HL-60 (cell line): ENCODE measurements around the gene CD81.

Experiments
- DNase-seq, 2 experiments: peaks; one replicate each; pipeline ENCODE4 v3.0.0-alpha.2; 2010 to 2020; ENCODE audit warnings: low read depth in 1 of 2, low spot score in 1 of 2
- H3K27ac ChIP-seq: fragments of 250-450 bp; sonication (Bioruptor Pico); replicated peaks from 2 replicates; pipeline ENCODE4 v1.5.1; 2020; ENCODE audit warnings: mild to moderate bottlenecking, moderate library complexity
- H3K27me3 ChIP-seq: fragments of 250-450 bp; sonication (Bioruptor Pico); 2 replicates; pipeline ENCODE4 v1.5.1; 2021; ENCODE audit warnings: mild to moderate bottlenecking, moderate library complexity; ENCODE audit not compliant: insufficient read depth, poor library complexity, severe bottlenecking
- H3K4me3 ChIP-seq: replicated peaks from 2 replicates; pipeline ENCODE4 v1.5.1; 2011; ENCODE audit warnings: mild to moderate bottlenecking, control low read depth, low read length; ENCODE audit not compliant: insufficient read depth
- GABPA ChIP-seq: IDR thresholded peaks from 2 replicates; pipeline ENCODE4 v1.6.1; 2012; ENCODE audit warnings: low read depth
- POLR2AphosphoS5 ChIP-seq: IDR thresholded peaks from 2 replicates; pipeline ENCODE4 v1.6.1; 2012; ENCODE audit warnings: low read depth
- SPI1 ChIP-seq: IDR thresholded peaks from 2 replicates; pipeline ENCODE4 v1.6.1; 2012; ENCODE audit warnings: low read depth, mild to moderate bottlenecking, borderline replicate concordance
- TF ChIP-seq, protein P1 (sequence below): IDR thresholded peaks from one replicate; pipeline ENCODE4 v1.5.1; 2011; ENCODE audit warnings: low read length, control low read depth, inconsistent platforms; ENCODE audit not compliant: insufficient read depth
- TF ChIP-seq, protein P2 (sequence below): IDR thresholded peaks from 2 replicates; pipeline ENCODE4 v1.6.1; 2012; ENCODE audit warnings: low read depth; ENCODE audit not compliant: insufficient replicate concordance

The CD81 gene

DNA sequence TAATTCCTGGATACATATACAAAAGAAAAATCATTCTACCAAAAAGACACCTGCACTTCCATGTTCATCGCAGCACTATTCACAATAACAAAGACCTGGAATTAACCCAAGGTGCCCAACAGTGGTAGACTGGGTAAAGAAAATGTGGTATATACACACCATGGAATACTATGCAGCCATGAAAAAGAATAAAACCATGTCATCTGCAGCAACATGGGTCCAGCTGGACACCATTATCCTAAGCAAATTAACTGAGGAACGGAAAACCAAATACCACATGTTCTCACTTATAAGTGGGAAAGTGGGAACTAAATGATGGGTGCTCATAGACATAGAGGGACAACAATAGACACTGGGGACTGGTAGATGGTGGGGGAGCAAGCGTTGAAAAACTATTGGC is 62.7 kb downstream of the CD81 start:
- no peak for TF ChIP-seq POLR2AphosphoS5
- Histone ChIP-seq H3K4me3 (no peak overlapping the region), H3K27ac (no peak overlapping the region), H3K27me3 (peaks cover 16% of the 10 kb centered on the region)
- DNase-seq = no peak

DNA sequence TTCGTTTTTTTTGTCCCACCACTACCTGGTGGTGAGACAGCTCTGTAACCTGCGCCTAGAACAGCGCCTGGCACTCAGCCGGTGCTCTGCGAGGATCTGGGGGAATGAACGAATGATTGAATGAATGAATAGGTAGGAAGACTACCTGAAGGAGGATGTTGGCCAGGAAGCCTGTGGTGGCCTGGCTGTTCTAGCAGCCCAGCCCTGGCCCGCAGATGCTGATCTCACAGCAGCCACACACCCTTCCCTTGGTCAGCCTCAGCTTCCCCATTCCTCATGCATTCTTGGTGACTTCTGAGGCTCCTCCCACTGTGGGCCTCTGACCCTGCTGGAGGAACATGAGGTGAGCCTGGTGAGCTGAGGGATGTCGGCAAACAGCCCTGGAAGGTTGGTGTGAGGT is 63.5 kb downstream of the CD81 start:
- Histone ChIP-seq H3K27ac (no peak overlapping the region), H3K27me3 (peaks cover 21% of the 10 kb centered on the region), H3K4me3 (no peak overlapping the region)
- DNase-seq = peak in 1 of 2 experiments; percentile 41
- TF ChIP-seq POLR2AphosphoS5 = no peak
- TF ChIP-seq, protein P1, sequence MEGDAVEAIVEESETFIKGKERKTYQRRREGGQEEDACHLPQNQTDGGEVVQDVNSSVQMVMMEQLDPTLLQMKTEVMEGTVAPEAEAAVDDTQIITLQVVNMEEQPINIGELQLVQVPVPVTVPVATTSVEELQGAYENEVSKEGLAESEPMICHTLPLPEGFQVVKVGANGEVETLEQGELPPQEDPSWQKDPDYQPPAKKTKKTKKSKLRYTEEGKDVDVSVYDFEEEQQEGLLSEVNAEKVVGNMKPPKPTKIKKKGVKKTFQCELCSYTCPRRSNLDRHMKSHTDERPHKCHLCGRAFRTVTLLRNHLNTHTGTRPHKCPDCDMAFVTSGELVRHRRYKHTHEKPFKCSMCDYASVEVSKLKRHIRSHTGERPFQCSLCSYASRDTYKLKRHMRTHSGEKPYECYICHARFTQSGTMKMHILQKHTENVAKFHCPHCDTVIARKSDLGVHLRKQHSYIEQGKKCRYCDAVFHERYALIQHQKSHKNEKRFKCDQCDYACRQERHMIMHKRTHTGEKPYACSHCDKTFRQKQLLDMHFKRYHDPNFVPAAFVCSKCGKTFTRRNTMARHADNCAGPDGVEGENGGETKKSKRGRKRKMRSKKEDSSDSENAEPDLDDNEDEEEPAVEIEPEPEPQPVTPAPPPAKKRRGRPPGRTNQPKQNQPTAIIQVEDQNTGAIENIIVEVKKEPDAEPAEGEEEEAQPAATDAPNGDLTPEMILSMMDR = no peak
- no peak for TF ChIP-seq GABPA
- TF ChIP-seq SPI1 = no peak
- TF ChIP-seq, protein P2, sequence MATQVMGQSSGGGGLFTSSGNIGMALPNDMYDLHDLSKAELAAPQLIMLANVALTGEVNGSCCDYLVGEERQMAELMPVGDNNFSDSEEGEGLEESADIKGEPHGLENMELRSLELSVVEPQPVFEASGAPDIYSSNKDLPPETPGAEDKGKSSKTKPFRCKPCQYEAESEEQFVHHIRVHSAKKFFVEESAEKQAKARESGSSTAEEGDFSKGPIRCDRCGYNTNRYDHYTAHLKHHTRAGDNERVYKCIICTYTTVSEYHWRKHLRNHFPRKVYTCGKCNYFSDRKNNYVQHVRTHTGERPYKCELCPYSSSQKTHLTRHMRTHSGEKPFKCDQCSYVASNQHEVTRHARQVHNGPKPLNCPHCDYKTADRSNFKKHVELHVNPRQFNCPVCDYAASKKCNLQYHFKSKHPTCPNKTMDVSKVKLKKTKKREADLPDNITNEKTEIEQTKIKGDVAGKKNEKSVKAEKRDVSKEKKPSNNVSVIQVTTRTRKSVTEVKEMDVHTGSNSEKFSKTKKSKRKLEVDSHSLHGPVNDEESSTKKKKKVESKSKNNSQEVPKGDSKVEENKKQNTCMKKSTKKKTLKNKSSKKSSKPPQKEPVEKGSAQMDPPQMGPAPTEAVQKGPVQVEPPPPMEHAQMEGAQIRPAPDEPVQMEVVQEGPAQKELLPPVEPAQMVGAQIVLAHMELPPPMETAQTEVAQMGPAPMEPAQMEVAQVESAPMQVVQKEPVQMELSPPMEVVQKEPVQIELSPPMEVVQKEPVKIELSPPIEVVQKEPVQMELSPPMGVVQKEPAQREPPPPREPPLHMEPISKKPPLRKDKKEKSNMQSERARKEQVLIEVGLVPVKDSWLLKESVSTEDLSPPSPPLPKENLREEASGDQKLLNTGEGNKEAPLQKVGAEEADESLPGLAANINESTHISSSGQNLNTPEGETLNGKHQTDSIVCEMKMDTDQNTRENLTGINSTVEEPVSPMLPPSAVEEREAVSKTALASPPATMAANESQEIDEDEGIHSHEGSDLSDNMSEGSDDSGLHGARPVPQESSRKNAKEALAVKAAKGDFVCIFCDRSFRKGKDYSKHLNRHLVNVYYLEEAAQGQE = no peak

DNA sequence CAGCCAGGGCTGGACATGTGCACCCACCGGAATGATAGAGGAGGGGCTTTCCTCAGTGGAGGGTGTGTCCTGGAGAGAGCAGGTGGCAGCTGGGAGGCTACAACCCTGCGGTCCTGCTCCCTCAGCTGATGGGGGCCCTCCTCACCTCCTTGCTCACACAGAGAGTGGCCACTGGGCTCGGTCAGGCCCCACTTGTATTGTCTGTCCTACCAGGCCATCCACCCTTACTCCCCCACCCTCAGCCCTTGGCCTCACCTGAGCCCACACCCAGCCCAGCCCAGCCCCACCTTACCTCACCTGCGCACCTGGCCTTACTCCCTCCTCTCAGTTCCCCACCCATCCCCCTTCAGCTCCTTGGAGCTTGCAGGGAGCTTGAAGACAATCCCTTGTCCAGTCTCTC is 64.1 kb downstream of the CD81 start:
- no peak for DNase-seq
- TF ChIP-seq GABPA = no peak
- Histone ChIP-seq H3K4me3 (no peak overlapping the region), H3K27ac (no peak overlapping the region), H3K27me3 (peaks cover 24% of the 10 kb centered on the region)

DNA sequence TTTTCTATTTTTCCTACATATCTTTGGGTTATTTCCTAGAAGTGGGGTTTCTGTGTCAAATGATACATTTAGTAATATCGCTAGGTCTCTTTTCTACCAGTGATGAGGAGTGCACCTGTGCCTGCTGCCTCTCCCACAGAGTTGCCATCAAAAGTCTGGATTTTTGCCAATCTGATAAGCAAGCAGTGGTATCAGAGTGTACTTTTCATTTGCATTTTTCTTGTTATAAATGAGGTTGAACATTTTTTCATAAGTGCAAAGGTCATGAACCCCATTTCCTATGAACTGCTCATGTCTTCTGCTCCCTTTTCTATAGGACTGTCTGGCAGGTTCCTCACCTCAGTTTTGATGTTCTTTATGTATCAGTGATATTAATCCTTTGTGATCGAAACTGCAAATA is 65.5 kb downstream of the CD81 start:
- no peak for DNase-seq
- TF ChIP-seq, protein P1 = no peak
- no peak for TF ChIP-seq GABPA
- TF ChIP-seq, protein P2 = no peak
- TF ChIP-seq SPI1 = no peak
- no peak for TF ChIP-seq POLR2AphosphoS5
- H3K27me3 ChIP-seq = peaks cover 24% of the 10 kb centered on the region

DNA sequence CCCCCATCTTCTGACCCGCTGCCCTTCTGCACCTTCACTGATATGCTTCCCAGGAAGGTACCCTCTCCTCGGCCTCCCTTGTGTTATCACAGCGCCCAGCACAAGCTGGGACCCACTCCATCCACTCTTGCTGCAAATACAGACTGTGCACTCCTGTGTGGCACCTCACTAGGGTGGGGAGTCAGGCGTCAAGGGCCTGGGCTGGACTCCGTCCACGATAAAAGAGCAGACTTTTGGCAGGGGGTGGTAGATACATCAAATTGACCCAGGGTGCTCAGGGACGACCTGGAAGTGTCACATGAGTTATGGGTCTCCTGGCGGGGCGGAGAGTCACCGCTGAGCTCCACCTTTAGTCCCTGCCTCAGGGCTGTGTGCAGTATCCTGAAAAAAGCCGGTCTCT is 66.3 kb downstream of the CD81 start:
- Histone ChIP-seq H3K4me3 (no peak overlapping the region), H3K27me3 (peaks cover 24% of the 10 kb centered on the region), H3K27ac (no peak overlapping the region)
- TF ChIP-seq, protein P2 = no peak
- no peak for TF ChIP-seq POLR2AphosphoS5
- TF ChIP-seq, protein P1 = no peak
- TF ChIP-seq GABPA = no peak
- TF ChIP-seq SPI1 = no peak
- DNase-seq = no peak

More for the DNA sequence above, 65.5 kb downstream of the CD81 start:
- H3K27ac ChIP-seq = no peak overlapping the region
- H3K4me3 ChIP-seq = no peak overlapping the region
